GM21390 (cell line): ENCODE measurements around the gene INAFM1.
"Not testable (repeated sequence)": the region's sequence is repeated elsewhere in the genome, so short reads cannot be mapped to it uniquely, and the experiment has no call there.

Source experiments
- ATAC-seq: cut with Tn5 transposase; IDR thresholded peaks from one replicate; pipeline ENCODE4 v1.9.1; 2021; ENCODE audit not compliant: unreplicated experiment

The INAFM1 gene

GRCh38 chr19:47240996-47241918 is 33.4 kb upstream of the INAFM1 start:
- ATAC-seq: no peak

GRCh38 chr19:47241919-47242577 is 32.6 kb upstream of the INAFM1 start:
- ATAC-seq: no peak

- ATAC-seq: no peak
Observed at GRCh38 chr19:47243364-47243775, 31.3 kb upstream of the INAFM1 start.

GRCh38 chr19:47243776-47244547 is 30.7 kb upstream of the INAFM1 start:
- peak; percentile 58 for ATAC-seq

GRCh38 chr19:47247308-47247990 is 27.2 kb upstream of the INAFM1 start:
- no peak for ATAC-seq

- not testable (repeated sequence) for ATAC-seq
Observed at GRCh38 chr19:47253016-47253415, 21.7 kb upstream of the INAFM1 start.

GRCh38 chr19:47253467-47253881 is 21.2 kb upstream of the INAFM1 start:
- no peak for ATAC-seq

GRCh38 chr19:47253970-47254369 is 20.7 kb upstream of the INAFM1 start:
- ATAC-seq: no peak

GRCh38 chr19:47255879-47256692 is 18.6 kb upstream of the INAFM1 start, which contains the start of gene CCDC9:
TSS of gene CCDC9 (plus strand) at chr19:47256525. CDS start at chr19:47258401, 1,876 bp downstream.
- ATAC-seq: peak; percentile 37

GRCh38 chr19:47256693-47257410 is 17.8 kb upstream of the INAFM1 start:
- peak; percentile 63 for ATAC-seq

GRCh38 chr19:47257411-47258169 is 17.1 kb upstream of the INAFM1 start:
- ATAC-seq: peak; percentile 2

- ATAC-seq: no peak
Observed at GRCh38 chr19:47258434-47258833, 16.3 kb upstream of the INAFM1 start.

GRCh38 chr19:47258895-47259555 is 15.7 kb upstream of the INAFM1 start:
- ATAC-seq: no peak

GRCh38 chr19:47260476-47260875 is 14.2 kb upstream of the INAFM1 start:
- ATAC-seq: no peak

GRCh38 chr19:47261946-47262793 is 12.5 kb upstream of the INAFM1 start:
- ATAC-seq: peak; percentile 65

GRCh38 chr19:47264629-47265028 is 10.1 kb upstream of the INAFM1 start:
- ATAC-seq: no peak

- no peak for ATAC-seq
Observed at GRCh38 chr19:47266401-47266941, 8.2 kb upstream of the INAFM1 start.
